Loucy (cell line): ENCODE data around the gene TXNL4A.

Experiments
- H2AFZ ChIP-seq: fragments of 200-600 bp; sonication (generic); 2 replicates; pipeline ENCODE4 v1.6.0; 2016; ENCODE audit warnings: antibody characterized with exemption, mild to moderate bottlenecking, low read length, moderate library complexity
- H3F3A ChIP-seq: fragments of 200-600 bp; 2 replicates; pipeline ENCODE4 v1.6.0; 2016; ENCODE audit warnings: antibody characterized with exemption, low read depth, mild to moderate bottlenecking
- H3K27me3 ChIP-seq: fragments of 200-600 bp; sonication (generic); 2 replicates; pipeline ENCODE4 v1.6.1; 2014; ENCODE audit warnings: low read length, mild to moderate bottlenecking; ENCODE audit not compliant: insufficient read depth, poor library complexity, severe bottlenecking
- H3K36me3 ChIP-seq: fragments of 200-600 bp; sonication (generic); 2 replicates; pipeline ENCODE4 v1.6.1; 2016; ENCODE audit warnings: low read length; ENCODE audit not compliant: insufficient read depth
- H3K4me1 ChIP-seq: fragments of 200-600 bp; sonication (generic); 2 replicates; pipeline ENCODE4 v1.5.1; 2014; ENCODE audit warnings: low read length, mild to moderate bottlenecking; ENCODE audit not compliant: insufficient read depth, poor library complexity, severe bottlenecking
- H3K4me2 ChIP-seq: fragments of 200-600 bp; sonication (generic); 2 replicates; pipeline ENCODE4 v1.6.0; 2014; ENCODE audit warnings: antibody characterized with exemption, low read length, low read depth, mild to moderate bottlenecking; ENCODE audit not compliant: poor library complexity, severe bottlenecking
- H3K4me3 ChIP-seq: fragments of 200-600 bp; sonication (generic); 2 replicates; pipeline ENCODE4 v1.5.1; 2014; ENCODE audit warnings: low read length, mild to moderate bottlenecking, mixed read lengths; ENCODE audit not compliant: poor library complexity, severe bottlenecking
- H3K79me2 ChIP-seq: fragments of 200-600 bp; sonication (generic); 2 replicates; pipeline ENCODE4 v1.6.1; 2014; ENCODE audit warnings: low read length; ENCODE audit not compliant: insufficient read depth
- H3K9ac ChIP-seq: fragments of 200-600 bp; sonication (generic); 2 replicates; pipeline ENCODE4 v1.6.0; 2014; ENCODE audit warnings: mild to moderate bottlenecking, low read depth, low read length, moderate library complexity; ENCODE audit not compliant: poor library complexity, severe bottlenecking
- H3K9me2 ChIP-seq: fragments of 200-600 bp; sonication (generic); replicated peaks from 2 replicates; pipeline ENCODE4 v1.6.1; 2016; ENCODE audit warnings: low read depth, low read length, mixed read lengths
- H3K9me3 ChIP-seq: fragments of 200-600 bp; sonication (generic); 2 replicates; pipeline ENCODE4 v1.6.1; 2014; ENCODE audit warnings: mild to moderate bottlenecking, antibody characterized with exemption, low read length, low read depth; ENCODE audit not compliant: insufficient read depth
- H4K20me1 ChIP-seq: fragments of 200-600 bp; sonication (generic); 2 replicates; pipeline ENCODE4 v1.6.0; 2014; ENCODE audit warnings: antibody characterized with exemption, low read length, mild to moderate bottlenecking; ENCODE audit not compliant: insufficient read depth, poor library complexity, severe bottlenecking
- EZH2phosphoT487 ChIP-seq: fragments of 200-600 bp; IDR thresholded peaks from 2 replicates; pipeline ENCODE4 v1.6.1; 2018; ENCODE audit warnings: antibody characterized with exemption, mild to moderate bottlenecking, moderate library complexity, borderline replicate concordance
- TF ChIP-seq, protein P1 (sequence below): fragments of 200-600 bp; sonication (generic); conservative IDR thresholded peaks from 2 replicates; pipeline ENCODE4 v1.5.1; 2014; ENCODE audit warnings: mild to moderate bottlenecking, antibody characterized with exemption, low read length

Gene TXNL4A

DNA sequence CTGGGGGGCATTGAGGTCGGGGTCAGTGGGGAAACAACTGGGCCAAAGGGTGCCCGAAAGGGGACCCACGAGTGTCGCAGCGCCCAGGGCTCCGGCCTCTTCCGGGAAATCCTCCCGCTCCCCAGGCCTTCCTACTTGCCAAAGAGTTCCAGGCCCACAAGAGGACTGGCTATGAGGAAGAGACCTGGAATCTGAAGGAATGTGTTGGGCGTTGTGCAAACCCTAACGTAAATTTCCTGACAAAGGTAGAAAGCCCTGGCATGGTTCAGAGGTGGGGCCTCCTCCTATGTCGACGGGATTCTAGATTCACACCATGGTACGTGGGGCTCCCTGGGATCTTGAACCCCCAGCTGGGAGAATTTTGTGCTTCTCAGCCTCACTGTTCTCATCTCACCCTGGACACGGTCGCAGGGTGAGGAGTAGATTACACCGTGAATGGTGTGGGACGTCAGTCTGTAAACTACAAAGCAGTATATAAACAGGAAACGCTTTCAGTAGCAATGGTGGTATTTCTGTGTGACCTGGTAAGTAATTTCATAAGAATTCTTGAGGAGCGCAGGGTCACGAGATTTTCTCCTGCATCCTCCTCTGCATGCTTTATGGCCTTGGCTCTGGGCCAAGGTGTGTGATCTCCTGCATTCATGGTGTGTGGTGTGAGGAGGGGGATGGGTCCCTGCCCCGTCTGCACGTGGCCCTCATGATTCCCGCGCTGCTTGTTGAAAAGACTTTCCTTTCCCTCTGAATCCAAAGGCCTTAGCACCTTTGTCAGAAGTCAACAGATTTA, 23.1 kb downstream of the TXNL4A start:
- H2AFZ ChIP-seq: no peak overlapping the region
- H3K9me3 ChIP-seq: no peaks in the 10 kb centered on the region
- no peak overlapping the region for H3K9ac ChIP-seq
- no peaks in the 10 kb centered on the region; the same call in 1 of the 2 replicates for H3K79me2 ChIP-seq
- no peaks in the 10 kb centered on the region for H3F3A ChIP-seq
- TF ChIP-seq, protein P1, sequence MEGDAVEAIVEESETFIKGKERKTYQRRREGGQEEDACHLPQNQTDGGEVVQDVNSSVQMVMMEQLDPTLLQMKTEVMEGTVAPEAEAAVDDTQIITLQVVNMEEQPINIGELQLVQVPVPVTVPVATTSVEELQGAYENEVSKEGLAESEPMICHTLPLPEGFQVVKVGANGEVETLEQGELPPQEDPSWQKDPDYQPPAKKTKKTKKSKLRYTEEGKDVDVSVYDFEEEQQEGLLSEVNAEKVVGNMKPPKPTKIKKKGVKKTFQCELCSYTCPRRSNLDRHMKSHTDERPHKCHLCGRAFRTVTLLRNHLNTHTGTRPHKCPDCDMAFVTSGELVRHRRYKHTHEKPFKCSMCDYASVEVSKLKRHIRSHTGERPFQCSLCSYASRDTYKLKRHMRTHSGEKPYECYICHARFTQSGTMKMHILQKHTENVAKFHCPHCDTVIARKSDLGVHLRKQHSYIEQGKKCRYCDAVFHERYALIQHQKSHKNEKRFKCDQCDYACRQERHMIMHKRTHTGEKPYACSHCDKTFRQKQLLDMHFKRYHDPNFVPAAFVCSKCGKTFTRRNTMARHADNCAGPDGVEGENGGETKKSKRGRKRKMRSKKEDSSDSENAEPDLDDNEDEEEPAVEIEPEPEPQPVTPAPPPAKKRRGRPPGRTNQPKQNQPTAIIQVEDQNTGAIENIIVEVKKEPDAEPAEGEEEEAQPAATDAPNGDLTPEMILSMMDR: no peak
- TF ChIP-seq EZH2phosphoT487: no peak
- H3K4me1 ChIP-seq: peaks cover 8% of the 10 kb centered on the region
- no peaks in the 10 kb centered on the region for H3K9me2 ChIP-seq
- H3K4me3 ChIP-seq: no peak overlapping the region
- H3K4me2 ChIP-seq: no peak overlapping the region
- H3K27me3 ChIP-seq: no peaks in the 10 kb centered on the region
- peaks cover 3% of the 10 kb centered on the region for H4K20me1 ChIP-seq
- H3K36me3 ChIP-seq: peaks cover 2% of the 10 kb centered on the region; the same call in 1 of the 2 replicates

DNA sequence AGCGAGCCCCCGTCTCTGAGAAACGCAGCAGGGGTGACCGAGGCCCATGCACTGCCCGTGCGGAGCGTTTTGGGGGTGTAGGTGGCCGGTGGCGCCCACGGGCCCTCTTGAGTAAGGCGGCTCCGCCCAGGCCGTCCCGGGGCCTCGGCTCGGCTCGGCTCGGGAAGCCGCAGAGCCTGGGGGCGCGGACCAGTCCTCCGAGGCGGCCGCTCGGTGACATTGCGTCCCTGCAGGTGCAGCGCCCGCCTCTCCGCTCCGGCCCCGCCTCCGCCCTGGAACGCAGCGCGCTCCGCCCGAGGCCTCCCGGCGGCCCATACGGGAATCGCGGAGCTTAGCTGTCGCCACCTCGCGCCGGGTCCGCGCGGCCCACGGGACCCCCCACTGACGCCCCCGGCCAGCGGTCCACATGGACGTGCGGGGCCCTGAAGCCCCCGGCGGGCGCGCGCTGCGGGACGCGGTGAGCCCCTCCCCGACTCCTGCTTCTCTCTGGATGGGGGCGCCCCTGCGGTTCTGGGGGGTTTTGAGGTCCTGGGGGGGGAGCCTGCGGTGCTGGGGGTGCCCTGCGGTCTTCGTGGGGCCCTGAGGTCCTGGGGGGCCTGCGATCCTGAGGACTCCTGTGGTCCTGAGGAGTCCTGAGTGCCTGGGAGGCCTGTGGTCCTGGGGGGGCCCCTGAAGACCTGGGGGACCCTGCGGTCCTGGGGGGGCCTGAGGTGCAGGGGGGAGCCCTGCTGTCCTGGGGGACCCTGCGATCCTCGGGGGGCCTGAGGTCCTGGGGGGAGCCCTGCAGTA, 23.8 kb downstream of the TXNL4A start, which contains the start of gene HSBP1L1:
TSS of gene HSBP1L1 (plus strand) at position 314 of the 789 bp plus-strand sequence. CDS start at position 407, 93 bp downstream.
- Histone ChIP-seq H4K20me1 (no peaks in the 10 kb centered on the region), H3K4me3 (no peak within 1 kb of the TSS), H2AFZ (no peak within 1 kb of the TSS), H3K4me2 (no peak within 1 kb of the TSS), H3K27me3 (no peaks in the 10 kb centered on the region), H3K9ac (no peak within 1 kb of the TSS), H3F3A (no peaks in the 10 kb centered on the region), H3K9me3 (no peaks in the 10 kb centered on the region), H3K36me3 (no peaks in the 10 kb centered on the region), H3K79me2 (no peaks in the 10 kb centered on the region), H3K9me2 (no peaks in the 10 kb centered on the region), H3K4me1 (peaks cover 13% of the 10 kb centered on the region)
- TF ChIP-seq, protein P1: no peak
- TF ChIP-seq EZH2phosphoT487: no peak

DNA sequence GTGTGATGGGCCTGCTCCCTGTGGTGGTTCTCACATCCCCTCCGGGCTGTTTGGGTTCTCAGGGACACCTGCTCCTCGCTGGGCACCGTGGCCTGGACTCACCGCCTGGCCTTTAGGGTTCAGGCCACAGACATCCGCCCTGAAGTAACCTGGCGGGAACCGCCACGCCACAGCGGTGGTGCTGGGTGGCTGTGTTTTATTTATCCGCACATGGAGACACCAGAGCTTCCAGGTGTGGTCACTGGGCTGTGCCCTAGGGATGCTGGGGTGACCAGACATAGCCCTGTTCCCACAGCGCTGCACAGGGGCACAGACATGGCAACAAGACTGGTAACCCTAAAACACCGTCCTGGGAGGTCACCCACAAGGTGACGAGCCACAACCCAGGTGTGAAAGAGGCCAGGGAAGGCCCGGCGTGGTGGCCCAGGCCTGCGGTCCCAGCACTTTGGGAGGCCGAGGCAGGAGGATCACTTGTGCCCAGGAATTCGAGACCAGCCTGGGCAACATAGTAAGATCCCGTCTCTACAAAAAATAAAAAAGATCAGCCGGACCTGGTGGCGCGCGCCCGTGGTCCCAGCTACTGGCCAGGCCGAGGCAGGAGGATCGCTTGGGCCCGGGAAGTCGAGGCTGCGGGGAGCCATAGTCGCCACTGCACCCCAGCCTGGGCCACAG, 24.6 kb downstream of the TXNL4A start:
- Histone ChIP-seq H2AFZ (no peak overlapping the region), H3K36me3 (no peaks in the 10 kb centered on the region), H3F3A (no peaks in the 10 kb centered on the region), H3K4me3 (no peak overlapping the region), H3K79me2 (no peaks in the 10 kb centered on the region), H3K9me2 (no peaks in the 10 kb centered on the region), H4K20me1 (no peaks in the 10 kb centered on the region), H3K9ac (no peak overlapping the region), H3K27me3 (no peaks in the 10 kb centered on the region), H3K4me1 (peaks cover 14% of the 10 kb centered on the region), H3K4me2 (no peak overlapping the region), H3K9me3 (no peaks in the 10 kb centered on the region)
- TF ChIP-seq, protein P1: no peak
- TF ChIP-seq EZH2phosphoT487: no peak
